Nephron (organoid): ENCODE results near the gene PPP1R3E.

Experiments
- H3K27ac Mint-ChIP-seq, 3 experiments: 2 replicates each; pipeline ENCODE4 v1.8.0; 2020; ENCODE audit warnings: mixed read lengths in 3 of 3, mild to moderate bottlenecking in 2 of 3, moderate library complexity in 1 of 3
- H3K27me3 Mint-ChIP-seq: 2 replicates; pipeline ENCODE4 v1.8.0; 2021; ENCODE audit warnings: low read depth, mild to moderate bottlenecking, moderate library complexity, mixed read lengths
- H3K36me3 Mint-ChIP-seq: 2 replicates; pipeline ENCODE4 v1.8.0; 2020; ENCODE audit warnings: low read depth, mixed read lengths
- H3K4me1 Mint-ChIP-seq: 2 replicates; pipeline ENCODE4 v1.8.0; 2020; ENCODE audit warnings: mixed read lengths
- H3K4me3 Mint-ChIP-seq, 3 experiments: 2 replicates each; pipeline ENCODE4 v1.8.0; 2020; ENCODE audit warnings: mild to moderate bottlenecking in 3 of 3, mixed read lengths in 3 of 3, moderate library complexity in 2 of 3
- H3K9me3 Mint-ChIP-seq: 2 replicates; pipeline ENCODE4 v1.8.0; 2020; ENCODE audit warnings: mixed read lengths
- CTCF ChIP-seq, 3 experiments: fragments of 200-600 bp; sonication (generic); IDR thresholded peaks; one replicate each; pipeline ENCODE4 v1.5.0; 2021; ENCODE audit warnings: antibody characterized with exemption in 3 of 3; ENCODE audit not compliant: unreplicated experiment in 3 of 3

The PPP1R3E gene

GRCh38 chr14:23299986-23300686 is 2.5 kb downstream of the PPP1R3E start:
- Mint-ChIP-seq H3K4me1 (peaks cover 27% of the 10 kb centered on the region), H3K27me3 (peaks cover under 1% of the 10 kb centered on the region), H3K4me3 (peak overlapping the region; percentile 93 to 98 (median 98)), H3K9me3 (no peaks in the 10 kb centered on the region), H3K36me3 (no peaks in the 10 kb centered on the region), H3K27ac (peak overlapping the region; percentile 98 to 100 (median 100))
- peak in 1 of 3 experiments; percentile 6 for TF ChIP-seq CTCF (IDR thresholded peaks at IDR 0.05; ENCODE audit: unreplicated experiment in 3 of 3)

DNA sequence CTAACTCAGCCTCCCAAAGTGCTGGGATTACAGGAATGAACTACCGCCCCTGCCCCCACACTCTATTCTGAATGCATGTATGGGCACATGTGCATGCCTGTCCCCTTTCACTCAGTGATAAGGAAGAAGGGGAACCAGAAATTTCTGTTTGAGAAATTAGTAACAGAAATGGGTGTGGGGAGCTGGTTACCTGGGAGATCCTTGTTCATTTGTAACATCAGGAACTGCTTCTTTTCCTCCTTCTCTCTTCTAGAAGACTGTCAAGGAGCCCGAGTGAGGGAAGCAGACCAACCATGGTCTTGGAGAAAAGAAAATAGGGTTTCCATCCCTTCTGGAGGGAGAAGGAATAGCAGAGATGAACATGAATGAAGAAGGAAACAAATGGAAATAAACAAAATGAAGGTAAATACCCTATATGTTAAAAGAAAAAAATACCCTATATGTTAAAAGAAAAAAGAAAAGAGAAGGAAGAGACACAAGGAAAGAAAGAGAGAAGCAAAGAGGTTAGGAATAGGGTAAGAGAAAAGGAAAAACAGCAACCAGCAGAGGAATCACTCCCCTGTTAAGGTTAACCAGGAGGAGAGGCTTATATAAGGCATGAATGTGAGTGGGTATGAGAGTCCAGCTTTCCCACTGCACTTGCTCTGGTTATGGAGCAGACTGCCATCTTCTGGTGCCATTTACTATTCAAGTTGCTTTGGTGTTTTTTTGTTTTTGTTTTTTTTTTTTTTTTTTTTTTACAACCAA is 3.3 kb downstream of the PPP1R3E start:
- Mint-ChIP-seq H3K27me3 (peaks cover 4% of the 10 kb centered on the region), H3K27ac (peak overlapping the region; percentile 85 to 100 (median 98)), H3K4me3 (peak overlapping the region; percentile 69 to 76 (median 73)), H3K4me1 (peaks cover 25% of the 10 kb centered on the region), H3K9me3 (no peaks in the 10 kb centered on the region), H3K36me3 (no peaks in the 10 kb centered on the region)
- TF ChIP-seq CTCF (IDR thresholded peaks at IDR 0.05; ENCODE audit: unreplicated experiment in 3 of 3) = peak; percentile 35 to 49 (median 40)

- no peaks in the 10 kb centered on the region for H3K9me3 Mint-ChIP-seq
- H3K27ac Mint-ChIP-seq = peak overlapping the region; percentile 21 to 68 (median 64)
- peak overlapping the region in 2 of 3 experiments; percentile 29 to 40 for H3K4me3 Mint-ChIP-seq
- no peaks in the 10 kb centered on the region for H3K36me3 Mint-ChIP-seq
- TF ChIP-seq CTCF (IDR thresholded peaks at IDR 0.05; ENCODE audit: unreplicated experiment in 3 of 3) = no peak
- peaks cover 12% of the 10 kb centered on the region for H3K27me3 Mint-ChIP-seq
- peaks cover 25% of the 10 kb centered on the region for H3K4me1 Mint-ChIP-seq
These were observed 4.9 kb downstream of the PPP1R3E start for GRCh38 chr14:23297611-23298277.

- Mint-ChIP-seq H3K27me3 (peaks cover 13% of the 10 kb centered on the region), H3K27ac (peak overlapping the region; percentile 24 to 68 (median 34)), H3K4me1 (peaks cover 25% of the 10 kb centered on the region), H3K36me3 (no peaks in the 10 kb centered on the region), H3K4me3 (peak overlapping the region in 2 of 3 experiments; percentile 45 to 60), H3K9me3 (no peaks in the 10 kb centered on the region)
- TF ChIP-seq CTCF (IDR thresholded peaks at IDR 0.05; ENCODE audit: unreplicated experiment in 3 of 3) = no peak
These were observed 5.6 kb downstream of the PPP1R3E start for GRCh38 chr14:23297096-23297495.

GRCh38 chr14:23296012-23296777 is 6.5 kb downstream of the PPP1R3E start:
- Mint-ChIP-seq H3K9me3 (no peaks in the 10 kb centered on the region), H3K36me3 (no peaks in the 10 kb centered on the region), H3K4me1 (peaks cover 25% of the 10 kb centered on the region), H3K27ac (peak overlapping the region; percentile 17 to 68 (median 24)), H3K4me3 (peak overlapping the region in 1 of 3 experiments; percentile 36), H3K27me3 (peaks cover 22% of the 10 kb centered on the region)
- TF ChIP-seq CTCF (IDR thresholded peaks at IDR 0.05; ENCODE audit: unreplicated experiment in 3 of 3) = no peak
